GM19438 (cell line): ENCODE measurements around the gene TNIP3.

Experiments used
- ATAC-seq: cut with Tn5 transposase; IDR thresholded peaks from one replicate; pipeline ENCODE4 v1.9.1; 2021; ENCODE audit warnings: low read depth; ENCODE audit not compliant: unreplicated experiment

The TNIP3 gene

DNA sequence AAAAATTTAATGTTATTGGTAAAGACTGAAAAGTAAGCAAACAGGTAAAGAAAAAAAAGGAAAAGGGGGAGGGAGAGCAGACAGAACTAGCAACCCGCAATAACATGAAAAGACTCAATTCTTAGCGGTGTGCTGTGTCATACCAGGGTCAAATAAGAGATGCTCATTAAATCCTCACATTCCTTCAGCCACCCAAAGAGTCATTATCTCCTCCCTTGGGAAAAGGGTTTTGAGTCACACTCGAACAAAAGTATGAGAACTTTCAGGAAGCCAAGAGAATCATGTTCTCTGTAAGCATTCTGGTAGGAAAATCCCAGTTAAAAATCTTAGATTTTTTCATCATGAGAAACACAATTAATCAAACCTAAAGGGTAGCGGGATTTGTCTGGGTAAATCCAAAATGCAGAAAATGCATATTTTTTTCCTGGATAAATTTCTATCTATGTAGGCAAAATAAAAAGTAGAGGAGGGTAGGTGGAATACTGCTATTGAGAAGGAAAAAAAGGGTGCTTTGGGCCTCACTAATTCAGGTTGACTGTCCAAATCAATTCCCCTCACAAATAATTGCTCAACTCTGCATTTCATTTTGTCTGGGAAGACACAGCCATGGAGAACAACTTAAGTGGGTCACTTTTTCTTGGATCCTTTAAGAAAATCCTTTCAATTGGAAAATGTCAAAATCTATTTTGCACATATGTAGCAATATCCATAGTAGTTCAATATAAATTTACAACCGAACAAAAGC, 23.2 kb downstream of the TNIP3 start:
- no peak for ATAC-seq

- no peak for ATAC-seq
Observed at GRCh38 chr4:121139533-121140222, 24.4 kb downstream of the TNIP3 start.

DNA sequence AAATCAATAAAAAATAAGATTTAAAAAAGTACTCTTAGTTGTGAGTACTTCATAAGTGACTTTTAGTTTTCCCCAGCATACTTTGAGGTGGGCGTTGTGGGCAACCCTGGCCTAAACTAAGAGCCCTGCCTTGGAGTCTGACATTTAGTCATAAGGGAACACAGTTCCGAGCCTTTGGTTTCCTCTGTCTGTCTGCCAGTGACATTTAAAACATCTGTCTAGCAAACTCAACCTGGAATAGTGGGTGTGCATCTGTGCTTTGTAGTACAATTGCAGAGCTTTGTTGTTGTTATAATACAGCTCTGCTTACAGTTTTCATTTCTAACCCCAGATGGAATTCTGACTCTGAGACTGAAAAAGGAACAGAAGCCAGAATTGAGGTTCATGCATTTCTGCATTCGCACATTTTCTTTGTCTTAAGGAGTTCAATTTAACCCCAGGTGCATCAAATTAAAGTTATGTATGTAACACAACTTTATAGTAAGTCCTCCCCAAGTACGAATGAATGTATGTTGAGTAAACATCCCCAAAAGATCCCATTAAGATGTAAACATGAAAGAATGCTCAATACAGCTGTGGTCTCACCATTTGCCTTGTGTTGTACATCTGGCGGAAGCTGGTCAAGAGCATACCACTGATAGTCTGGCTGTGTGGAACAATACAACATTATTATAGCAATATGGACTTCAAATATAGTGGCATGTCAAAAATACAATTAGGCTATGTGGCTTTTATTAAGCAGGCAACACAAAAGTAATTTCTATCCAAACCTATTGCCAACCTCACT, 25.9 kb downstream of the TNIP3 start:
- no peak for ATAC-seq

DNA sequence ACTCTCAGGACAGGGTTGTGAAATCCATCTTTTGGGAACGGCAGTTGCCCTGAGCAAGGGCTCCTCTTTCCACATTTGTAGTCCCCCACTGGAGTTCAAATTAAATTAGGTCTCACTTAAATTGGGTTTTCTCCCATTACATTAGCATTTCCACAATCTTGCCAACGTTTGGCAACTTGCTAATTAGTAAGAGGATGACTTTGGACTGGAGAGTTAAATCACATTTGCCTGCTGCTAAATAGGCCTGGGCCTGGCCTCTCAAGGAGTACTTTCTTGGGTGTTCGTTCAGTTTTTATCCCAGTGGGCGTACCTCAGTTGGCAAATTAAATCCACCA, 33.8 kb downstream of the TNIP3 start:
- no peak for ATAC-seq

GRCh38 chr4:121129606-121130325, 34.4 kb downstream of the TNIP3 start:
- no peak for ATAC-seq

DNA sequence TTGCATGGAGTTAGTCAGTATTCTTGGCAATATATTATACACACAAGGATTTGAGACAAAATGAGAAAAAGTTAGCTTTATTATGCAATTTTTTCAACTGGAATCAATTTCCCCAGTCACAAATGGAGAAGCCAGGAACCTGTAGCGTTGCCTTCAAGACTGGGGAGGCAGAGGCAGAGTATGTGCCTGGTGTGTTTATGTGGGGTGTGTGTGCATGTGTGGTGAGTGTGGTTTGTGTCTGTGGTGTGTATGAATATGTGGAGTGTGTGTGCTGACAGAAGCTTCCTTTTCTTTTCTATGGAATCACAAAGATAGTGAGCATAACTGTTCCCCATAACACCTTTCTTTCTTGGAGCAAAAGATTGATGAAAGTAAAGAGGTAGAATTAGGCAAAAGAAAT, 37.0 kb downstream of the TNIP3 start:
- no peak for ATAC-seq

DNA sequence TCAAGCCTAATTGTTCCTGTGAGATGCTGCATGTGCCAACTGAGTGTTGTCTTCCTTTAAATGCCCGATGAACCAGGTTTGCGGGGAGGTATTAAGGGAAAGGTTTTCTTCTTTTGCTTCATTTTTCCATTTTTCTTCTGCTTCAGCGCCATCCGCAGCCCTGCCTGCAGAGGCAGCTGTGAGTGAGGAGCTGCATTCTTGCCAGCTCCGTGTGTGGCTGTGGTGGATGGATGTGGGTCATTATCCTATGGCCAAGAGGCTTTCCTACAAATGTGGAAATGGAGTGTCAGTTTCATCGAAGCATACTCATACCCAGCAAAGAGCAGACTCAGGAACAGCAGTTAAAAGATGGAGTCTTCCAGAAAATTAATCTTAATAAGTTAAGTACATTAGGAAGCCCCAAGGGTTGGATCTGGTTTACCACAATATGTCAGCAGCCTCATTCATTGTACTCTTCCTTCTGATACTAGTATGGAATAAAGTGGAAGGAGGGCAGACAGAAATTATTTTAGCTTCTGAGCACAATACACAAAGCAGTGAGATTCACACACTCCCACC, 37.6 kb downstream of the TNIP3 start:
- no peak for ATAC-seq

GRCh38 chr4:121125498-121125885, 38.6 kb downstream of the TNIP3 start:
- ATAC-seq, result no peak

DNA sequence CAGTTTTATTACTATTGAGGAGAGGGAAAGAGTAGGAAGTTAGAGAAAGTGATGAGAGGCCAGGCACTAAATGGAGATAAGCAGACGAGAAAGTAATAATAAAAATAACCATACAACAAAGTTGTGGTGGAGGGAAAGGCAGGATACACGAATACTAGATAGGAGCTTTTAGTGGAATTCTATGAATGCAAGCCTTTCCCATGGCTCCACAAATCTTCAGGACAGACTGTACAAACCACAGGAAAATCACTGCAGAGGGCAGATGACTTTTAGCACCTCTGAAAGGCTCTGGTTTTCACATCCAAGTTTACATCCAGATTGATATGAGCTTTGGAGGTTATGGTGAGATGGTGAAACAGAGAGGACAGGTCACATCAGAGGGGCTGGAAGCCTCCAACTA, 41.5 kb downstream of the TNIP3 start:
- no peak for ATAC-seq

DNA sequence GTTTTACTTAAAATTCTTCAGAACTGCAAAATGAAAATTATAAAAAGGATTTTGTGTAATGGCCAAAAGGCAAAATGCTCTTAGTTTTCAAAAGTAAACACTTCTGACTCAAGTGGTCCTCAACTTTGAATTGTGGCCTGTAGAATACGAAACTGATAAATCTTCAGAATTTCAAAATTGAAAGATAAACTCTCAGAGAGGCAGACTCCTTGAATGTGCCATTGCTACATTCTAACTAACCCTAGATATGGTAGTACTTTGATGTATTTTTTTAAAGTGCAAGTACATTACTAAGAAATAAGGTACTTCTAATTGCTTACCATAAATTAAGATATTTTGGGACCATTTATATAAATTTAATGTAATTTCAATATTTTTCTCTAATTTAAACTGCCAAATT, 44.4 kb downstream of the TNIP3 start:
- ATAC-seq, result no peak

GRCh38 chr4:121118344-121118743, 45.8 kb downstream of the TNIP3 start:
- no peak for ATAC-seq

- no peak for ATAC-seq
Observed at GRCh38 chr4:121114756-121115155, 49.4 kb downstream of the TNIP3 start.

DNA sequence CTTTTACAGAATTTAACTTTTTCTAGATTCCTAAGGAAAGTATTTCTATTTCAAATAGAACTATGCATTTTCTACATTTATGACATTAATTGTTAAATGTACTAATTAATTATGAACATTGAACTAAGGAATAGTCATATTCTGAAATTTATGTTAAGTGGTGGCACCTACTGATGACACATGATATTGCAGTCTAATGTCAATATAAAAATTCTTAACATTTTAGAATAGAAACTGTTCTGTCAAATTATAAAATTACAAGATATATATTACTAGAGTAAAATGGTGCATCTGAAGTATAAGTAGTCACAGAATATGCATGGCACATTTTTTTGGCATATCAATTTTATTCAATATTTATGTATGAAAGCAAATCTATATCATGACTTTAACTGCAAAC, 51.6 kb downstream of the TNIP3 start:
- ATAC-seq, result no peak

DNA sequence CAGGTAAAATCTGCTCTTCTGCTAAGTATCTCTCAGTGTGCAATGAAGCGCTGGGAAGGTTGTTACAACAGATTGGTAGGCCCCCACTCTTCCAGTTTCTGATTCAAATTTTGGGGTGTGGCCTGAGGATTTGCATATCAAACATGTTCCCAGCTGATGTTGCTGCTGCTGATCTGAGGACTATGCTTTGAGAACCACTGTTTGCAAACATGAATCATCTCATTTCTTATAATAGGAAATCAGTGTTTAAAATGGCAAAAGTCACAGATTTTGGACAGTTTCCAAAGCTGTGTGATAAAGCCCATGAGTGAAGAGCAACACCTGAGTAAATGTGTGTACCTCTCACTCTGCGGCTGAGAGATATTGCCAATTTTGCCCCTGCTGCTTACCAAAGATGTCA, 55.6 kb downstream of the TNIP3 start:
- no peak for ATAC-seq

DNA sequence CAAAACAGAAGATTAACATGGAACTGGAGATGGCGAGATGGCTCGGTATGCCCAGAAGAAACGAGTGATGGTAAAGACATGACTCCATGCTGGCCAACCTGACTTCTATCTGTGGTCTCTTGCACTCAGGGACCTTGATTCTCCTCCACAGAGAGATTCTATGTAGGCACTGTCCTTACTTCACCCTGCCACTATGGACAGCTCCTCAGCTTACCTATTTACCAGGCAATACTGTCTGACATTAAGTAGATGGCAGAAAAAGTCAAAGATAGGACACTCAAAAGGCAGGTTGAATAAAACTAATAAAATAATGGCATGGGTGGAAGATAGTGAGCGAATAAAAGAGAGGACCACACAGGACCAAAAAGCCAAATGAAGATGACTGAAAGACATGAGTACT, 56.6 kb downstream of the TNIP3 start:
- no peak for ATAC-seq

DNA sequence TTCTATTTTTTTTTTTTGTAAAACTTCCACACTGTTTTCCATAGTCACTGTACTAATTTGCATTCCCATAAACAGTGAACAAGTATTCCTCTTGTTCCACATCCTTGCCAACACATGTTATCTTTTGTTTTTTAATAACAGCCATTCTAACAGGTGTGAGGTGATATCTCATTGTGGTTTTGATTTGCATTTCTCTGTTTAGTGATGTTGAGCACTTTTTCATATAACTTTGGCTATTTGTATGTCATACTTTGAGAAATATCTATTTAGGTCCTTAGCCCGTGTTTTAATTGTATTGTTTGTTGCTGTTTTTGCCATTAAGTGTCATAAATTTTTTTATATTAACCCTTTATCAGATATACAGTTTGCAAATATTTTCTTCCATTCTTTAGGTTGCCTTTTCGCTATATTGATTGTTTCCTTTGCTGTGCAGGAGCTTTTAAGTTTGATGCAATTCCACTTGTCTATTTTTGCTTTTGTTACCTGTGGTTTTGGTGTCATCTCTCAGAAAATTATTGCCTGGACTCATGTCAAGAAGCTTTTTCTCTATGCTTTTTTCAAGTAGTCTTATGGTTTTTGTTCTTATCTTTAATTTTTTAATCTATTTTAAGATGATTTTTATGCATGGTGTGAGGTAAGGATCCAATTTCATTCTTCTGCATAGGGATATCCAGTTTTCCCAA, 63.9 kb downstream of the TNIP3 start:
- no peak for ATAC-seq

DNA sequence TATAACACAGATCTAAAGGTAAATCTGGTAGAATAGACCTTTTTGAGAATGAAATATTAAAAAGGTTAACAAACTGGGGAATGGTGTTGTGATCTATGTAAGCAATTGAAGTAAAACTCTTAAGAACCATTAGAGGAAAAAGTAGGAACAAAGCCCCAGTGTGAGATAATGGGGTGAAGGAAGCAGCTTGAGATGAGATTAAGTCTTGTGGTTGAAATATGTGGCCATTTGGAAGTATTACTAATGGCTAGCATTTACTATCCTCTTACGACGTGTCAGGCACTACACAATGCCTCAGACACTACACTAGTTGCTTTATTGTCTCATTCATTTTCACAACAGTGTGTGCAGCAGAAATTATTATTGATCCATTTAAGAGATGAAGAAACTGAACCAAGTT, 65.9 kb downstream of the TNIP3 start:
- no peak for ATAC-seq

DNA sequence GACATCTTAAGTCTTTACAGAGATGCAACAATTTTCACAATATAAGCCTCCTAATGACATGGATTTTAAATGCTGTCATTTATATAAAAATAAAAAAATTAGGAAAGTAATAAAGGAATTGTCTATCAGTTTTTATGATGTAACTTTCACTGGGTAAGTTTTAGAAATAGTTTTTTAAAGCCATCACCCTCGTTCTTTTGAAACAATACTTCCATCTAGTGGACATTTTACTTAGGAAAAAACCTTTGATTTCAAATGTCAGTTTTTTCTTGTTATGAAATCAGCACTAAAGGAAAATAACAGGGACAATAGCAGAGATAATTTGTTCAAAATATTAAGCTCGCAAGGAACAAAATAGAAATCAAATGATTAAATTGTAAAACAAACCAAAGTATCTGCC, 67.5 kb downstream of the TNIP3 start:
- ATAC-seq, result no peak

DNA sequence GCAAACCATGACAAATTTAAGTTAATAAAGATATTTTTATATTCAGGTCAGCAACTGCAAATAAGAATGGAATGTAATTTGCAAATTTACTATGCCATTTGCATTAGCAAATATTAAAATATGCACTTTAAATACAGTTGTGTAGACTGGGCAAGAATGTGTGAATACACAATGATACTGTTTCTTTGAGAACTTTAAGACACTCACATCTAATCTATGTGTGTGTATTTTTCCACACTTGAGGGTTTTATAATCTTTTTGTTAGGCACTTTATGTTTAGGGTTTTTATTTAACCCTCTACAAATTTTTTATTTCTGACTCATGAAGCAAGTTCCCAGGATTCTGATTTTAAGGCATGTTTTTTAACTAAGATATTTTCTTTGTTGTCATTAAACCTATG, 67.9 kb downstream of the TNIP3 start:
- no peak for ATAC-seq

GRCh38 chr4:121094297-121094966, 69.7 kb downstream of the TNIP3 start:
- no peak for ATAC-seq
